GM23338 (cell line): ENCODE data around the gene GALNT7. TPM values are rescaled to one million over a fixed set of nuclear protein-coding genes. Genes with fewer than 3 reads are reported as not detected.

Source experiments
- ATAC-seq: fragments of 200-7000 bp; cut with Tn5 transposase; 3 replicates; pipeline ENCODE4 v1.9.1; 2020
- DNase-seq: peaks from one replicate; pipeline ENCODE4 v3.0.0-alpha.2; 2015; ENCODE audit warnings: low spot score
- H2AFZ ChIP-seq: fragments of 200-600 bp; sonication (generic); 2 replicates; pipeline ENCODE4 v1.8.0; 2016; ENCODE audit warnings: antibody characterized with exemption, mild to moderate bottlenecking, moderate library complexity
- H3F3A ChIP-seq: fragments of 200-600 bp; sonication (generic); replicated peaks from 2 replicates; pipeline ENCODE4 v1.8.0; 2017; ENCODE audit warnings: antibody characterized with exemption, mixed run types, low read depth
- H3K27ac ChIP-seq: fragments of 200-600 bp; sonication (generic); 2 replicates; pipeline ENCODE4 v1.6.1; 2016; ENCODE audit warnings: low read depth
- H3K27me3 ChIP-seq: fragments of 200-600 bp; sonication (generic); 2 replicates; pipeline ENCODE4 v1.8.0; 2016; ENCODE audit warnings: mild to moderate bottlenecking, mixed run types, moderate library complexity; ENCODE audit not compliant: insufficient read depth
- H3K36me3 ChIP-seq: fragments of 200-600 bp; sonication (generic); 2 replicates; pipeline ENCODE4 v1.8.0; 2016; ENCODE audit warnings: mild to moderate bottlenecking; ENCODE audit not compliant: insufficient read depth
- H3K4me1 ChIP-seq: fragments of 200-600 bp; sonication (generic); 2 replicates; pipeline ENCODE4 v1.8.0; 2016; ENCODE audit warnings: mild to moderate bottlenecking, moderate library complexity; ENCODE audit not compliant: insufficient read depth
- H3K4me2 ChIP-seq: fragments of 200-600 bp; sonication (generic); 2 replicates; pipeline ENCODE4 v1.7.1; 2017; ENCODE audit warnings: mixed run types
- H3K4me3 ChIP-seq: fragments of 200-600 bp; sonication (generic); 2 replicates; pipeline ENCODE4 v1.6.1; 2016; ENCODE audit warnings: mixed run types
- H3K79me2 ChIP-seq: fragments of 200-600 bp; sonication (generic); replicated peaks from 2 replicates; pipeline ENCODE4 v1.8.0; 2017; ENCODE audit warnings: mild to moderate bottlenecking; ENCODE audit not compliant: insufficient read depth
- H3K9me2 ChIP-seq: fragments of 200-600 bp; sonication (generic); 2 replicates; pipeline ENCODE4 v1.8.0; 2017; ENCODE audit not compliant: insufficient read depth
- H4K20me1 ChIP-seq: fragments of 200-600 bp; sonication (generic); replicated peaks from 2 replicates; pipeline ENCODE4 v1.8.0; 2017; ENCODE audit warnings: mild to moderate bottlenecking; ENCODE audit not compliant: insufficient read depth
- H3K27ac Mint-ChIP-seq: 2 replicates; pipeline ENCODE4 v1.8.0; 2020; ENCODE audit warnings: inconsistent platforms, mild to moderate bottlenecking, moderate library complexity, mixed read lengths
- H3K27me3 Mint-ChIP-seq: 3 replicates; pipeline ENCODE4 v1.8.0; 2022; ENCODE audit warnings: low read depth, mild to moderate bottlenecking, moderate library complexity, mixed read lengths, inconsistent platforms; ENCODE audit not compliant: insufficient read depth, poor library complexity
- H3K36me3 Mint-ChIP-seq: 3 replicates; pipeline ENCODE4 v1.8.0; 2021; ENCODE audit warnings: low read depth, mild to moderate bottlenecking, inconsistent platforms, moderate library complexity, mixed read lengths
- H3K4me1 Mint-ChIP-seq: 3 replicates; pipeline ENCODE4 v1.8.0; 2020; ENCODE audit warnings: mild to moderate bottlenecking, inconsistent platforms, mixed read lengths
- H3K4me3 Mint-ChIP-seq: 3 replicates; pipeline ENCODE4 v1.8.0; 2021; ENCODE audit warnings: moderate library complexity, mild to moderate bottlenecking, inconsistent platforms, mixed read lengths
- H3K9me3 Mint-ChIP-seq: 3 replicates; pipeline ENCODE4 v1.8.0; 2020; ENCODE audit warnings: moderate library complexity, mild to moderate bottlenecking, inconsistent platforms, mixed read lengths
- CREB1 ChIP-seq: fragments of 250-450 bp; sonication (Bioruptor Pico); IDR thresholded peaks from 2 replicates; pipeline ENCODE4 v1.5.0; 2020; ENCODE audit warnings: low read depth, mild to moderate bottlenecking, moderate library complexity
- ETS1 ChIP-seq: IDR thresholded peaks from 2 replicates; pipeline ENCODE4 v1.6.1; 2016; ENCODE audit warnings: antibody characterized with exemption
- EZH2 ChIP-seq: fragments of 200-600 bp; sonication (generic); IDR thresholded peaks from one replicate; pipeline ENCODE4 v1.8.0; 2017; ENCODE audit warnings: antibody characterized with exemption, mild to moderate bottlenecking, low read depth; ENCODE audit not compliant: unreplicated experiment
- NANOG ChIP-seq: IDR thresholded peaks from 2 replicates; pipeline ENCODE4 v1.6.1; 2016; ENCODE audit warnings: antibody characterized with exemption, borderline replicate concordance
- POLR2AphosphoS5 ChIP-seq: IDR thresholded peaks from 2 replicates; pipeline ENCODE4 v1.6.1; 2016; ENCODE audit warnings: antibody characterized with exemption, low read depth
- REST ChIP-seq: IDR thresholded peaks from one replicate; pipeline ENCODE4 v1.6.1; 2018; ENCODE audit warnings: antibody characterized with exemption; ENCODE audit not compliant: unreplicated experiment
- STAT1 ChIP-seq: IDR thresholded peaks from one replicate; pipeline ENCODE4 v1.6.1; 2016; ENCODE audit warnings: antibody characterized with exemption; ENCODE audit not compliant: unreplicated experiment
- ZNF462 ChIP-seq: fragments of 250-450 bp; sonication (Bioruptor Pico); IDR thresholded peaks from 2 replicates; pipeline ENCODE4 v1.5.0; 2020; ENCODE audit warnings: mild to moderate bottlenecking, moderate library complexity
- polyA plus RNA-seq: library from polyadenylated mRNA; unstranded; fragments of >200 nt; fragmentation: Nextera tagmentation; extraction: Ambion mirVana; gene quantifications from 2 replicates; pipeline ENCODE4 v1.2.1, GENCODE V29; 2016
- total RNA-seq: library from RNA; depleted of rRNA; stranded (reverse); fragments of >200 nt; shearing (Covaris generic); gene quantifications from 2 replicates; pipeline ENCODE4 v1.2.3, GENCODE V29; 2014

GALNT7 gene
- total and polyA plus RNA-seq, 2 experiments from 2014 or later, result 31.8 to 72.2 TPM

- H3K36me3 Mint-ChIP-seq, result peaks cover 30% of the 10 kb centered on the region
- peak overlapping the region; percentile 34; the same call in 1 of the 2 replicates for H2AFZ ChIP-seq
Measured at GRCh38 chr4:173169428-173170181, 994 bp downstream of the GALNT7 start.

GRCh38 chr4:173170182-173170778 is 1.7 kb downstream of the GALNT7 start:
- H3K27me3 Mint-ChIP-seq, result peaks cover 4% of the 10 kb centered on the region
- Histone ChIP-seq H3K36me3 (no peaks in the 10 kb centered on the region), H3K4me2 (peak overlapping the region; percentile 79), H3K79me2 (peaks cover 67% of the 10 kb centered on the region), H4K20me1 (peaks cover 9% of the 10 kb centered on the region; the same call in 1 of the 2 replicates), H3K27ac (peak overlapping the region; percentile 52), H3F3A (peaks cover 10% of the 10 kb centered on the region), H3K27me3 (no peaks in the 10 kb centered on the region), H2AFZ (peak overlapping the region; percentile 34; the same call in 1 of the 2 replicates), H3K4me1 (peaks cover 51% of the 10 kb centered on the region), H3K4me3 (peak overlapping the region; percentile 97), H3K9me2 (no peaks in the 10 kb centered on the region)
- peak overlapping the region; percentile 90 for H3K4me3 Mint-ChIP-seq
- peaks cover 25% of the 10 kb centered on the region for H3K36me3 Mint-ChIP-seq
- peaks cover 61% of the 10 kb centered on the region for H3K4me1 Mint-ChIP-seq
- H3K9me3 Mint-ChIP-seq, result 0 out of 3 replicates have a peak, but pooled peaks cover 3% of the 10 kb centered on the region
- ATAC-seq, result no peak
- no peak for DNase-seq
- 0 out of 2 replicates have a peak overlapping the region, but pooled peaks have one; percentile 30 for H3K27ac Mint-ChIP-seq
- TF ChIP-seq EZH2, result no peak
- no peak for TF ChIP-seq ZNF462 (CRISPR knock-in tag)
- TF ChIP-seq NANOG, result no peak
- no peak for TF ChIP-seq ETS1
- TF ChIP-seq REST, result no peak

More at GRCh38 chr4:173169428-173170181, 994 bp downstream of the GALNT7 start:
- DNase-seq, result peak; percentile 74
- Mint-ChIP-seq H3K4me3 (peak overlapping the region; percentile 90), H3K9me3 (0 out of 3 replicates have a peak, but pooled peaks cover 3% of the 10 kb centered on the region), H3K27me3 (peaks cover 7% of the 10 kb centered on the region), H3K27ac (no peak overlapping the region), H3K4me1 (peaks cover 56% of the 10 kb centered on the region)
- no peaks in the 10 kb centered on the region for H3K27me3 ChIP-seq
- peak; percentile 52 for ATAC-seq
- H3K4me2 ChIP-seq, result peak overlapping the region; percentile 79
- H3K36me3 ChIP-seq, result no peaks in the 10 kb centered on the region
- peaks cover 9% of the 10 kb centered on the region; the same call in 1 of the 2 replicates for H4K20me1 ChIP-seq
- H3K79me2 ChIP-seq, result peaks cover 61% of the 10 kb centered on the region
- TF ChIP-seq CREB1, result peak; percentile 7; the same call in 1 of the 2 replicates
- no peak for TF ChIP-seq STAT1
- peak; percentile 13; the same call in 1 of the 2 replicates for TF ChIP-seq POLR2AphosphoS5
- no peaks in the 10 kb centered on the region for H3K9me2 ChIP-seq
- H3K4me1 ChIP-seq, result peaks cover 49% of the 10 kb centered on the region
- peaks cover 10% of the 10 kb centered on the region for H3F3A ChIP-seq
- H3K4me3 ChIP-seq, result peak overlapping the region; percentile 97
- H3K27ac ChIP-seq, result peak overlapping the region; percentile 52
